OCI-LY3 (cell line): ENCODE measurements around the gene STARD3NL.
"Not testable (repeated sequence)": the region's sequence is repeated elsewhere in the genome, so short reads cannot be mapped to it uniquely, and the experiment has no call there.

Experiments used
- EZH2phosphoT487 ChIP-seq: fragments of 200-600 bp; shearing (Covaris generic); IDR thresholded peaks from 2 replicates; pipeline ENCODE4 v1.6.1; 2018; ENCODE audit warnings: antibody characterized with exemption, mixed run types, low read depth
- TF ChIP-seq, protein P1 (sequence below): fragments of 200-600, 300-600 bp; sonication (generic); IDR thresholded peaks from 2 replicates; pipeline ENCODE4 v1.5.1; 2014; ENCODE audit warnings: antibody characterized with exemption, low read length, low read depth

DNA sequence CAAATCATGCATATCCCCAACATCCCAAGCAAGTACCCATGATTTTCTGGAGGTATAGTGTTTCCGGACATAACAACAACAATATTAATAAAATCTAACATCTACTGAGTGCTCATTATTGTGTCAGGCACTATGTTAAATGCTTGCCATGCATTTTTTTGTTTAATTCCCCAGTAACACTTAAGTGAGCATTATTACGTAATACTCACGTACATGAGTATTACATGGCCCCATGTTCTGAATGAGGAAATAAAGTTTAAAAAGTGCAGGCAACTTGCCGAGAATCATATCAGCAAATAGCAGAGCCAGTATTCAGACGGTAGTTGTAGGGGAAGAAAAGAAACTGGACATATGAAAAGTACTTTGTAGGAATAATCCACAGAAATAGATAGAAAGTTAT is 65.3 kb downstream of the STARD3NL start:
- TF ChIP-seq, protein P1, sequence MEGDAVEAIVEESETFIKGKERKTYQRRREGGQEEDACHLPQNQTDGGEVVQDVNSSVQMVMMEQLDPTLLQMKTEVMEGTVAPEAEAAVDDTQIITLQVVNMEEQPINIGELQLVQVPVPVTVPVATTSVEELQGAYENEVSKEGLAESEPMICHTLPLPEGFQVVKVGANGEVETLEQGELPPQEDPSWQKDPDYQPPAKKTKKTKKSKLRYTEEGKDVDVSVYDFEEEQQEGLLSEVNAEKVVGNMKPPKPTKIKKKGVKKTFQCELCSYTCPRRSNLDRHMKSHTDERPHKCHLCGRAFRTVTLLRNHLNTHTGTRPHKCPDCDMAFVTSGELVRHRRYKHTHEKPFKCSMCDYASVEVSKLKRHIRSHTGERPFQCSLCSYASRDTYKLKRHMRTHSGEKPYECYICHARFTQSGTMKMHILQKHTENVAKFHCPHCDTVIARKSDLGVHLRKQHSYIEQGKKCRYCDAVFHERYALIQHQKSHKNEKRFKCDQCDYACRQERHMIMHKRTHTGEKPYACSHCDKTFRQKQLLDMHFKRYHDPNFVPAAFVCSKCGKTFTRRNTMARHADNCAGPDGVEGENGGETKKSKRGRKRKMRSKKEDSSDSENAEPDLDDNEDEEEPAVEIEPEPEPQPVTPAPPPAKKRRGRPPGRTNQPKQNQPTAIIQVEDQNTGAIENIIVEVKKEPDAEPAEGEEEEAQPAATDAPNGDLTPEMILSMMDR: not testable (repeated sequence)
- not testable (repeated sequence) for TF ChIP-seq EZH2phosphoT487
